Measurements from ENCODE around the gene ATP6V0D1.

ATP6V0D1 gene

DNA sequence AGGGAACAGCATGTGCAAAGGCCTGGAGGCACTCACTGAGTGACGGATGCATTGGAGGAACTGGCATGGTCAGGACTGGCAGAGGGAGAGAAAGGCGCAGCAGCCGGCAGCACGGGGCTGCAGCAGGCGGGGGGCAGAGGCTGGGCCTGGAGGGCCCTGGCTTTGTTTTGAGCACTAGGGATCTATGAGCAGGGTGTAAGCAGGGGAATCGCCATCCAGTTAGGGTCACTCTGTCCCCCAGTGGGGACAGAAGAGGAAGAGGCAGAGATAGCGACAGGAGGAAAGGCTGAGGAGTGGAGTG, 35.9 kb downstream of the ATP6V0D1 start:
- H3K9ac ChIP-seq (ENCODE audit: low read length) = no peak overlapping the region
- no peak overlapping the region for H3K27ac ChIP-seq (ENCODE audit: low read length)
- H3K79me2 ChIP-seq (ENCODE audit: low read length) = no peaks in the 10 kb centered on the region
- H2AFZ ChIP-seq (ENCODE audit: low read depth, low read length) = no peak overlapping the region
- no peaks in the 10 kb centered on the region for H3K4me1 ChIP-seq (ENCODE audit: low read length)
- H3K9me3 ChIP-seq (ENCODE audit: insufficient read depth, low read length) = no peaks in the 10 kb centered on the region
- H3K36me3 ChIP-seq (replicated peaks; ENCODE audit: low read depth, low read length) = peaks cover 3% of the 10 kb centered on the region
- 0 out of 2 replicates have a peak, but pooled peaks cover 3% of the 10 kb centered on the region for H4K20me1 ChIP-seq (ENCODE audit: insufficient read depth, low read length)
- TF ChIP-seq, protein P1, sequence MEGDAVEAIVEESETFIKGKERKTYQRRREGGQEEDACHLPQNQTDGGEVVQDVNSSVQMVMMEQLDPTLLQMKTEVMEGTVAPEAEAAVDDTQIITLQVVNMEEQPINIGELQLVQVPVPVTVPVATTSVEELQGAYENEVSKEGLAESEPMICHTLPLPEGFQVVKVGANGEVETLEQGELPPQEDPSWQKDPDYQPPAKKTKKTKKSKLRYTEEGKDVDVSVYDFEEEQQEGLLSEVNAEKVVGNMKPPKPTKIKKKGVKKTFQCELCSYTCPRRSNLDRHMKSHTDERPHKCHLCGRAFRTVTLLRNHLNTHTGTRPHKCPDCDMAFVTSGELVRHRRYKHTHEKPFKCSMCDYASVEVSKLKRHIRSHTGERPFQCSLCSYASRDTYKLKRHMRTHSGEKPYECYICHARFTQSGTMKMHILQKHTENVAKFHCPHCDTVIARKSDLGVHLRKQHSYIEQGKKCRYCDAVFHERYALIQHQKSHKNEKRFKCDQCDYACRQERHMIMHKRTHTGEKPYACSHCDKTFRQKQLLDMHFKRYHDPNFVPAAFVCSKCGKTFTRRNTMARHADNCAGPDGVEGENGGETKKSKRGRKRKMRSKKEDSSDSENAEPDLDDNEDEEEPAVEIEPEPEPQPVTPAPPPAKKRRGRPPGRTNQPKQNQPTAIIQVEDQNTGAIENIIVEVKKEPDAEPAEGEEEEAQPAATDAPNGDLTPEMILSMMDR (IDR thresholded peaks at IDR 0.05; ENCODE audit: low read depth, low read length) = no peak
- no peak for TF ChIP-seq EZH2phosphoT487 (IDR thresholded peaks at IDR 0.05; ENCODE audit: low read depth)
- no peak overlapping the region for H3K4me2 ChIP-seq (ENCODE audit: low read length)
- no peaks in the 10 kb centered on the region for H3K27me3 ChIP-seq (ENCODE audit: low read depth, low read length)
- H3K4me3 ChIP-seq (ENCODE audit: low read length) = no peak overlapping the region

DNA sequence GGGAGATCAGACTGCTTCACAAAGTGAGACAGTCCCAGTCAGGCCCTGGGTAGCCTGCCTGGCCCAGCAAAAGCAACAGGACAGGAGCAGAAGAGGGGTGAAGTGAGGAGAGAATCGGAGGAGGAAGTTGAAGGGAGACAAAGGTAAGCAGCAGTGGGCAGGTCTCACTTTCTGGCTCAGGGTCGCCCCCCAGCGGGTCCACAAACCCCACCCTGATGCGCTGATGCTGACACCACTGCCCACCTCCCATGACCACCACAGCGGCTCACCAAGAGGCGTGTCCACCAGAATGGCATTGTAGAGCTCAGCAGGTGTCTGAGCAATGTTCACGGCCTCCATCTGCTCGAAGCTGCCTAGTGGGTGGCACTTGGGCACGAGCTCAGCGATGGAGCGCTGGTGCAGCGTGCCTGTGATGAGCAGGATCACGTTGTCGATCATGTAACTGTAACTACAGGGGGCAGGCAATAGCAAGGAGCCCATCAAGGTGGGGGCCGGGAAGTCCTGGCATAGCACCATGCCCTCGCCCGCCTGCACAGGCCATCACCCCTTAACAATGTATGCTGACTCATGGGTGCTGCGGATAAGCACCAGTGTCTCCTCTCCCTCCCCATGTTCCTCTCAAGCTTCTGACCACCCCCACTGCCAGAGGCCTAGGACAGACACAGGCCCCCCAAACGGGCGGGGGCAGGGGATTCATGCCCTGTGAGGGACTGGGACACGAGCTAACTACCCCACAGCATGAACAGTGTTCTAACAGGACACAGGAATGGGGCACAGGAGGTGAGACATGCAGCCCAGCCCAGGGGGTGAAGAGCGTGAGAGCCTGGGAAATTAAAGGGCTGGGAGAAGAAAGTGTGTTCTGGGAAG, 36.5 kb downstream of the ATP6V0D1 start:
- Histone ChIP-seq H3K27me3 (ENCODE audit: low read depth, low read length) (no peaks in the 10 kb centered on the region), H3K4me1 (ENCODE audit: low read length) (no peaks in the 10 kb centered on the region), H3K4me3 (ENCODE audit: low read length) (no peak overlapping the region), H3K4me2 (ENCODE audit: low read length) (no peak overlapping the region), H4K20me1 (ENCODE audit: insufficient read depth, low read length) (0 out of 2 replicates have a peak, but pooled peaks cover under 1% of the 10 kb centered on the region), H3K79me2 (ENCODE audit: low read length) (no peaks in the 10 kb centered on the region), H3K36me3 (replicated peaks; ENCODE audit: low read depth, low read length) (peaks cover 3% of the 10 kb centered on the region), H3K9me3 (ENCODE audit: insufficient read depth, low read length) (no peaks in the 10 kb centered on the region), H3K9ac (ENCODE audit: low read length) (no peak overlapping the region), H2AFZ (ENCODE audit: low read depth, low read length) (no peak overlapping the region), H3K27ac (ENCODE audit: low read length) (no peak overlapping the region)
- no peak for TF ChIP-seq EZH2phosphoT487 (IDR thresholded peaks at IDR 0.05; ENCODE audit: low read depth)
- TF ChIP-seq, protein P1 (IDR thresholded peaks at IDR 0.05; ENCODE audit: low read depth, low read length) = 0 out of 2 replicates have a peak, but pooled peaks have one; percentile 17

DNA sequence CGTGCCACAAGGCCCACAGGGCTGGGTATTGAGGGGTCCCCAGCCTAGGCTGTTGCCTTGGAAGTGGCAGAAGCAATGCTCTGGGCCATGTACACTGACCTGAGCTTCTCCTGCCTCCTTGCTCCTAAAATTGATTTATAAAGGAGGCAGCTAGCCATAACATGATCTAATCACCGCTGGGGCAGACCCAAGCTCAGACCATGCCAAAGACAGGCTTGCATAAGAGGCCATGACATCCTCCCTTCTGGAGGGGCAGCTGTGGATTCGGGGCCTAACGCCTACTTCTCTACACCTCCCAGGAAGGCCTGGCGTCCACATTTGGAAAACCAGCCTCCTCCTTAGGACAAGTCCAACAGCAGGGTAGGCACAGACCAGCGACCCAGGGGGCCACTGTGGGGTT, 37.7 kb downstream of the ATP6V0D1 start:
- H3K9ac ChIP-seq (ENCODE audit: low read length) = no peak overlapping the region
- H2AFZ ChIP-seq (ENCODE audit: low read depth, low read length) = no peak overlapping the region
- H3K9me3 ChIP-seq (ENCODE audit: insufficient read depth, low read length) = no peaks in the 10 kb centered on the region
- H3K4me1 ChIP-seq (ENCODE audit: low read length) = peaks cover 2% of the 10 kb centered on the region
- no peak overlapping the region for H3K4me2 ChIP-seq (ENCODE audit: low read length)
- H3K27ac ChIP-seq (ENCODE audit: low read length) = no peak overlapping the region
- H3K79me2 ChIP-seq (ENCODE audit: low read length) = no peaks in the 10 kb centered on the region
- no peaks in the 10 kb centered on the region for H3K27me3 ChIP-seq (ENCODE audit: low read depth, low read length)
- no peak overlapping the region for H3K4me3 ChIP-seq (ENCODE audit: low read length)
- TF ChIP-seq, protein P1 (IDR thresholded peaks at IDR 0.05; ENCODE audit: low read depth, low read length) = no peak
- TF ChIP-seq EZH2phosphoT487 (IDR thresholded peaks at IDR 0.05; ENCODE audit: low read depth) = no peak
- peaks cover 6% of the 10 kb centered on the region for H3K36me3 ChIP-seq (replicated peaks; ENCODE audit: low read depth, low read length)
- H4K20me1 ChIP-seq (ENCODE audit: insufficient read depth, low read length) = no peaks in the 10 kb centered on the region

DNA sequence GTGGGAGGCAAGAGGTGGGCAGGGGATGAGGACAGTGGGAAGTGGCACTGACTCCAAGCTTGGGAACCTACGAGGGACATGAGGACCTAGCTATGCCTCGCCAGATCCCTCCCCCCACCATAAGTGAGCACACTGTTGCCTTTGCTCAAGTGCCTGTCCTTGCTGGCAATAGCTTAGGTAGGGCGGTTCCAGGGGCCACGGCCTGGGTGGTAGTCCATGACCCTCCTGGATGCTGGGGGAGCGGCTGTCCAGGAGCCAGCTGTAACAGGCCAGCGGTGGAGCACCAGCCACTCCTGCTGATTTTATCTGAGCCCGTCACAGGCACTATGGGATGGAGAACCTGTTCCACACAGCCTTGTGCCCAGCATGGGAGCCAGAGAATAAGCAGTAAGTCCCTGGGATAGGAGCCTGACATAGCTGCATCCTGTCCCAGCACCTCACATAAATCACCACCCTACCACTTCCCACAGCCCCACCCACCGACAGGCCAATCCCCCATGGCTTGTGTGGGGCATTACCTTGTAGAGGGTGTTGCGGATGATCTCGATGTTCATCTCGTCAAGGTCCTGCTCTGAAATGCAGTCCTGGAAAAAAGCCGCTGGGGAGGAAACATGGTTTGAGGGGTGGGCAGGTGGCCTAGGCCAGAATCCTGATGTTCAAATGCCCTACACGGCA, 38.2 kb downstream of the ATP6V0D1 start:
- Histone ChIP-seq H3K4me1 (ENCODE audit: low read length) (peaks cover 8% of the 10 kb centered on the region), H3K4me3 (ENCODE audit: low read length) (no peak overlapping the region), H3K36me3 (replicated peaks; ENCODE audit: low read depth, low read length) (peaks cover 12% of the 10 kb centered on the region), H4K20me1 (ENCODE audit: insufficient read depth, low read length) (no peaks in the 10 kb centered on the region), H3K27ac (ENCODE audit: low read length) (no peak overlapping the region), H3K79me2 (ENCODE audit: low read length) (no peaks in the 10 kb centered on the region), H3K4me2 (ENCODE audit: low read length) (no peak overlapping the region), H2AFZ (ENCODE audit: low read depth, low read length) (no peak overlapping the region), H3K9me3 (ENCODE audit: insufficient read depth, low read length) (no peaks in the 10 kb centered on the region), H3K9ac (ENCODE audit: low read length) (no peak overlapping the region), H3K27me3 (ENCODE audit: low read depth, low read length) (no peaks in the 10 kb centered on the region)
- TF ChIP-seq EZH2phosphoT487 (IDR thresholded peaks at IDR 0.05; ENCODE audit: low read depth) = no peak
- TF ChIP-seq, protein P1 (IDR thresholded peaks at IDR 0.05; ENCODE audit: low read depth, low read length) = no peak

All from OCI-LY3 (cell line).